ENCODE data around the gene ABHD6. TPM values are rescaled to one million over a fixed set of nuclear protein-coding genes. Genes with fewer than 3 reads are reported as not detected.

ABHD6 gene
- total RNA-seq, 1 experiment from 2014 or later = 12.7 TPM

DNA sequence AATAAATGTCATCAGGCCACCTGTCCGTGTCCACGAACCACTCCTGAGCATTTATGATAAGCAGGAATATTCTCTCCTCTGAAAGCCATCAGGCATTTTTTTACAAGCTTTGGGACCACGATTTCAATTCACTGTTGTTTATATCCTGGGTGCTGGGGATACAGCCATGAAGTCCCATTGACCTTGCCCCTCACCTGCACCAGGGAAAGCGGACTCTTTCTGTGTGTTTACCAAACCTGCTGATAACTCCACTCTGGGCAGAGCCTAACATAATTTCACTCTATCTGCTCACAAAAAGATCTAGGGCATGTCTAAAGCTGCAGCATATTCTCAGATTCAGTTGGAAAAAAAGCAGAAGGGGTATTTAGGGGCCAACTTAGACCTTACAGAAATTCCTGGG lies 31.6 kb upstream of the ABHD6 start (continued):
- TF ChIP-seq POLR2A (IDR thresholded peaks at IDR 0.05; ENCODE audit: borderline replicate concordance, extremely low read depth, insufficient read depth, insufficient read length) = no peak
- no peak for TF ChIP-seq CEBPB (IDR thresholded peaks at IDR 0.05; ENCODE audit: low read depth)
- TF ChIP-seq TCF7L2 (IDR thresholded peaks at IDR 0.05; ENCODE audit: borderline replicate concordance, extremely low read depth, insufficient read depth, insufficient read length) = no peak
- TF ChIP-seq, protein P1, sequence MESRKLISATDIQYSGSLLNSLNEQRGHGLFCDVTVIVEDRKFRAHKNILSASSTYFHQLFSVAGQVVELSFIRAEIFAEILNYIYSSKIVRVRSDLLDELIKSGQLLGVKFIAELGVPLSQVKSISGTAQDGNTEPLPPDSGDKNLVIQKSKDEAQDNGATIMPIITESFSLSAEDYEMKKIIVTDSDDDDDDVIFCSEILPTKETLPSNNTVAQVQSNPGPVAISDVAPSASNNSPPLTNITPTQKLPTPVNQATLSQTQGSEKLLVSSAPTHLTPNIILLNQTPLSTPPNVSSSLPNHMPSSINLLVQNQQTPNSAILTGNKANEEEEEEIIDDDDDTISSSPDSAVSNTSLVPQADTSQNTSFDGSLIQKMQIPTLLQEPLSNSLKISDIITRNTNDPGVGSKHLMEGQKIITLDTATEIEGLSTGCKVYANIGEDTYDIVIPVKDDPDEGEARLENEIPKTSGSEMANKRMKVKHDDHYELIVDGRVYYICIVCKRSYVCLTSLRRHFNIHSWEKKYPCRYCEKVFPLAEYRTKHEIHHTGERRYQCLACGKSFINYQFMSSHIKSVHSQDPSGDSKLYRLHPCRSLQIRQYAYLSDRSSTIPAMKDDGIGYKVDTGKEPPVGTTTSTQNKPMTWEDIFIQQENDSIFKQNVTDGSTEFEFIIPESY (IDR thresholded peaks at IDR 0.05; ENCODE audit: extremely low read depth, insufficient replicate concordance, low read length) = no peak
- TF ChIP-seq EGR1 (IDR thresholded peaks at IDR 0.05; ENCODE audit: low read depth) = no peak

- Histone ChIP-seq H3K27ac (ENCODE audit: low read depth, low read length) (no peak overlapping the region), H3K9me2 (ENCODE audit: insufficient read depth) (no peaks in the 10 kb centered on the region), H2AFZ (ENCODE audit: low read depth, low read length, poor library complexity, severe bottlenecking) (no peak overlapping the region), H3K4me3 (replicated peaks in 1 of 2; ENCODE audit: low read depth in 1 of 2, low read length in 2 of 2) (no peak overlapping the region), H3K27me3 (ENCODE audit: insufficient read depth, low read length) (no peaks in the 10 kb centered on the region), H4K20me1 (ENCODE audit: insufficient read depth) (no peaks in the 10 kb centered on the region), H3K9ac (ENCODE audit: low read length) (no peak overlapping the region), H3K9me3 (ENCODE audit: control insufficient read depth in 1 of 2, insufficient read depth in 1 of 2, low read depth in 1 of 2, low read length in 2 of 2) (no peaks in the 10 kb centered on the region), H3K4me1 (ENCODE audit: control insufficient read depth in 1 of 2, insufficient read depth in 2 of 2, low read length in 2 of 2) (peaks cover 0 to 13% of the 10 kb centered on the region in 2 experiments; a peak in 2 of 4 replicates), H3K36me3 (ENCODE audit: control insufficient read depth in 1 of 2, insufficient read depth in 2 of 2, low read length in 2 of 2) (no peaks in the 10 kb centered on the region), H3K79me2 (ENCODE audit: insufficient read depth, low read length) (no peaks in the 10 kb centered on the region), H3K4me2 (ENCODE audit: low read length) (peak overlapping the region; percentile 42)
- ChIA-PET POLR2A (no interaction called here), CTCF (no interaction called here), RAD21 (ENCODE audit: low non-redundant PET in 1 of 2, low total read pairs in 2 of 2, uncharacterized antibody in 2 of 2, unreplicated experiment in 2 of 2) (no interaction called here)
- peak; percentile 55 for ATAC-seq
- TF ChIP-seq CEBPB (IDR thresholded peaks at IDR 0.05; ENCODE audit: low read depth) (0 out of 2 replicates have a peak, but pooled peaks have one; percentile 17), EGR1 (IDR thresholded peaks at IDR 0.05; ENCODE audit: low read depth) (no peak), EZH2phosphoT487 (IDR thresholded peaks at IDR 0.05; ENCODE audit: borderline replicate concordance) (no peak), CBX3 (IDR thresholded peaks at IDR 0.05; ENCODE audit: low read depth) (peak; percentile 27; the same call in 1 of the 2 replicates), FOSL1 (IDR thresholded peaks at IDR 0.05; ENCODE audit: low read depth) (no peak), SP1 (IDR thresholded peaks at IDR 0.05; ENCODE audit: low read depth) (0 out of 2 replicates have a peak, but pooled peaks have one; percentile 17)
- intact Hi-C loops (cut with micrococcal nuclease) = no loop called here
- BruUV-seq (replicated peaks) = no TSS peak
- no peak for DNase-seq (ENCODE audit: low read depth, low spot score)
These were observed 31.1 kb upstream of the ABHD6 start for GRCh38 chr3:58206406-58207011.
